Endodermal cell (in vitro differentiated cells): Measurements from ENCODE around the gene ABCD1. TPM values are rescaled to one million over a fixed set of nuclear protein-coding genes. Genes with fewer than 3 reads are reported as not detected.
A peak's percentile ranks its signal among the peaks of the same experiment; 100 is the strongest.

Experiments used
- DNase-seq: peaks from one replicate; pipeline ENCODE4 v3.0.0-alpha.2; 2017
- H3K27ac ChIP-seq: 2 replicates; pipeline ENCODE4 v1.5.1; 2013; ENCODE audit warnings: mild to moderate bottlenecking, low read depth, low read length, moderate library complexity
- H3K27me3 ChIP-seq: 2 replicates; pipeline ENCODE4 v1.6.1; 2013; ENCODE audit warnings: mild to moderate bottlenecking, low read length, moderate library complexity; ENCODE audit not compliant: insufficient read depth, control insufficient read depth, poor library complexity, severe bottlenecking
- H3K36me3 ChIP-seq: 2 replicates; pipeline ENCODE4 v1.7.0; 2013; ENCODE audit warnings: mild to moderate bottlenecking, low read length, moderate library complexity; ENCODE audit not compliant: control insufficient read depth, insufficient read depth
- H3K4me1 ChIP-seq: one replicate; pipeline ENCODE4 v1.7.0; 2013; ENCODE audit warnings: low read length; ENCODE audit not compliant: control insufficient read depth, insufficient read depth
- H3K4me3 ChIP-seq: 2 replicates; pipeline ENCODE4 v1.5.1; 2013; ENCODE audit warnings: mild to moderate bottlenecking, low read length, moderate library complexity
- H3K9ac ChIP-seq: 2 replicates; pipeline ENCODE4 v1.6.1; 2013; ENCODE audit warnings: mild to moderate bottlenecking, low read length, moderate library complexity; ENCODE audit not compliant: poor library complexity, severe bottlenecking; ENCODE audit errors: extremely low read depth
- H3K9me3 ChIP-seq: 2 replicates; pipeline ENCODE4 v1.6.1; 2013; ENCODE audit warnings: mild to moderate bottlenecking, low read length, moderate library complexity; ENCODE audit not compliant: control insufficient read depth
- H3K27ac Mint-ChIP-seq: 2 replicates; pipeline ENCODE4 v1.8.0; 2020; ENCODE audit warnings: mixed read lengths
- H3K27me3 Mint-ChIP-seq: 2 replicates; pipeline ENCODE4 v1.8.0; 2021; ENCODE audit warnings: mild to moderate bottlenecking, mixed read lengths; ENCODE audit not compliant: insufficient read depth
- H3K36me3 Mint-ChIP-seq: 2 replicates; pipeline ENCODE4 v1.8.0; 2020; ENCODE audit warnings: low read depth, mixed read lengths
- H3K4me1 Mint-ChIP-seq: 2 replicates; pipeline ENCODE4 v1.8.0; 2020; ENCODE audit warnings: mixed read lengths
- H3K4me3 Mint-ChIP-seq: 2 replicates; pipeline ENCODE4 v1.8.0; 2020; ENCODE audit warnings: mild to moderate bottlenecking, moderate library complexity, mixed read lengths
- H3K9me3 Mint-ChIP-seq: 2 replicates; pipeline ENCODE4 v1.8.0; 2020; ENCODE audit warnings: mild to moderate bottlenecking, mixed read lengths
- CTCF ChIP-seq: fragments of 200-600 bp; sonication (generic); conservative IDR thresholded peaks from 2 replicates; pipeline ENCODE4 v1.5.0; 2021; ENCODE audit warnings: antibody characterized with exemption, mild to moderate bottlenecking
- WGBS, 2 experiments: methylation state at CpG; one replicate each; pipeline versions ENCODE4 v1.1.5 to v1.1.7; 2013; ENCODE audit warnings: missing lambda C conversion rate in 2 of 2, mixed read lengths in 1 of 2; ENCODE audit not compliant: insufficient coverage in 1 of 2, insufficient read length in 1 of 2; 5-methylcytosine and 5-hydroxymethylcytosine counted together
- total RNA-seq, 2 donors: library from RNA; stranded (reverse); fragmentation: NEBNext Ultra II Directional in 1 of 2; extraction: Animal tissue kit (Norgen Biotek cat#: 25700) in 1 of 2; gene quantifications; 2 replicates in 1 of 2; 3 replicates in 1 of 2; pipeline ENCODE4 v1.2.1, GENCODE V29; 2021

ABCD1 gene
- total RNA-seq, 2 donors from 2014 or later: 17.9 to 18.2 TPM

DNA sequence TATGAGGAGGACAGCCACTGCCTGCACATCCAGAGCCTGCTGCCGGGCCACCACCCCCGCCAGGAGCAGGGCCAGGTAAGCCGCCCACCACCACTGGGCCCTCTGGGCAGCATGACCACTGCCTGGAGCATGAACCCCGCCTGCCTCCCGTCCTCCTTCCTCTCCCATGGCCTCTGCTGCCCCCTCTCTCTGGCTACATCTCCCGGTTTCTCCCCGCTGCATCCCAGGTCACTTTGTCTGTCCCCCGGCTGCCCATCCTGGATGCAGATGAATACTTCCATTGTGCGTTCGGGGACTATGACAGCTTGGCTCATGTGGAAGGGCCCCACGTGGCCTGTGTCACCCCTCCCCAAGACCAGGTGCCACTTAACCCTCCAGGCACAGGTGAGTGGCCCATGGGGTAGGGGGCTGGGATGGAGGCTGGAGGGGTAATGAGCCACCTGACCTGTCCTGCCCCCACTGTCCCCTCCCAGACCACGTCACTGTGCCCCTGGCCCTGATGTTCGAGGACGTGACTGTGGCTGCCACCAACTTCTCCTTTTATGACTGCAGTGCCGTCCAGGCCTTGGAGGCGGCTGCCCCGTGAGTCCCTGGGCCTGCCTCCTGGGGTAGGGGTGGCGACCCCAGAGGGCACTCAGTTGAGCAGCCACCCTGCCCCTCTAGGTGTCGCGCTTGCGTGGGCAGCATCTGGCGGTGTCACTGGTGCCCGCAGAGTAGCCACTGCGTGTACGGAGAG lies 45.4 kb downstream of the ABCD1 start:
- H3K4me3 Mint-ChIP-seq: no peak overlapping the region
- TF ChIP-seq CTCF: no peak
- Histone ChIP-seq H3K4me1 (no peaks in the 10 kb centered on the region), H3K4me3 (no peak overlapping the region), H3K27me3 (no peaks in the 10 kb centered on the region), H3K9ac (no peak overlapping the region), H3K36me3 (no peaks in the 10 kb centered on the region), H3K27ac (no peak overlapping the region), H3K9me3 (no peaks in the 10 kb centered on the region)
- peaks cover 31% of the 10 kb centered on the region for H3K9me3 Mint-ChIP-seq
- no peaks in the 10 kb centered on the region for H3K36me3 Mint-ChIP-seq
- 80 to 91% methylated on average over 2 to 24 of the region's 25 CpGs for WGBS, 2 experiments
- H3K27me3 Mint-ChIP-seq: no peaks in the 10 kb centered on the region
- H3K27ac Mint-ChIP-seq: no peak overlapping the region
- peak; percentile 36 for DNase-seq
- H3K4me1 Mint-ChIP-seq: no peaks in the 10 kb centered on the region

GRCh38 chrX:153770601-153771414 lies 46.2 kb downstream of the ABCD1 start:
- H3K36me3 ChIP-seq: no peaks in the 10 kb centered on the region
- H3K9me3 ChIP-seq: no peaks in the 10 kb centered on the region
- H3K4me1 Mint-ChIP-seq: no peaks in the 10 kb centered on the region
- no peaks in the 10 kb centered on the region for H3K4me1 ChIP-seq
- peak; percentile 30 for DNase-seq
- no peaks in the 10 kb centered on the region for H3K27me3 Mint-ChIP-seq
- no peaks in the 10 kb centered on the region for H3K27me3 ChIP-seq
- no peak overlapping the region for H3K4me3 ChIP-seq
- no peaks in the 10 kb centered on the region for H3K36me3 Mint-ChIP-seq
- 94 to 100% methylated on average over 1 to 18 of the region's 18 CpGs for WGBS, 2 experiments
- H3K9ac ChIP-seq: no peak overlapping the region
- no peak for TF ChIP-seq CTCF
- peaks cover 35% of the 10 kb centered on the region for H3K9me3 Mint-ChIP-seq
- H3K27ac Mint-ChIP-seq: no peak overlapping the region
- no peak overlapping the region for H3K4me3 Mint-ChIP-seq
- no peak overlapping the region for H3K27ac ChIP-seq

DNA sequence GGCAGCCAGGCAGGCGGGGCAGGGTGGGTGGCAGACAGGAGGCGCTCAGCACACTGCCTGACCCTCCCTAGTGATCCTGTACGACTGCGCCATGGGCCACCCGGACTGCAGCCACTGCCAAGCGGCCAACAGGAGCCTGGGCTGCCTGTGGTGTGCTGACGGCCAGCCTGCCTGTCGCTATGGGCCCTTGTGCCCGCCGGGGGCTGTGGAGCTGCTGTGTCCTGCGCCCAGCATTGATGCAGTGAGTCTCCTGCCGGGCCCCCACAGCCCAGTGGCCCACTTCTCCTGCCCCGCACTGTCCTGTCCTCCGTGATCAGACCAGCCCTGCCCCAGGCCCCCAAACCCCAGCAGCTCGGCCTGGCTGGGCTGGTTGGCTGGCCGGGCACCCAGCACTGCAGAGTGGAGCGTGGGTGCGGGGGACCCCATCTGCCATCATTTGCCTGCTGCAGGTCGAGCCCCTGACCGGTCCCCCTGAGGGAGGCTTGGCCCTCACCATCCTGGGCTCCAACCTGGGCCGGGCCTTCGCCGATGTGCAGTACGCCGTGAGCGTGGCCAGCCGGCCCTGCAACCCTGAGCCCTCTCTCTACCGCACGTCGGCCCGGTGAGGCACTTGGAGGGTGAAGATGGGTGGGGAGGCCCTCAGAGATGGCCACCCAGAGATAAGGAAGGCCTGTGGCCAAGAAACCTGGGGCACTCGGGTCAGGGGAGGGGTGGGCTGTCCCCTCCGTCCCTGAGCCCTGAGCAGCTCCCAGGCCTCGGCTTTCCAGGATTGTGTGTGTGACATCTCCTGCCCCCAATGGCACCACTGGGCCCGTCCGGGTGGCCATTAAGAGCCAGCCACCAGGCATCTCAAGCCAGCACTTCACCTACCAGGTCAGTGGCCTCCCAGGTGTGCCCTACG lies 47.0 kb downstream of the ABCD1 start:
- Histone ChIP-seq H3K27me3 (no peaks in the 10 kb centered on the region), H3K9ac (no peak overlapping the region), H3K4me3 (no peak overlapping the region), H3K4me1 (no peaks in the 10 kb centered on the region), H3K36me3 (no peaks in the 10 kb centered on the region), H3K27ac (no peak overlapping the region), H3K9me3 (no peaks in the 10 kb centered on the region)
- peak; percentile 28 for DNase-seq
- WGBS, 2 experiments: 90 to 93% methylated on average over 5 to 37 of the region's 37 CpGs
- H3K27ac Mint-ChIP-seq: no peak overlapping the region
- no peaks in the 10 kb centered on the region for H3K36me3 Mint-ChIP-seq
- H3K9me3 Mint-ChIP-seq: peaks cover 33% of the 10 kb centered on the region
- H3K4me1 Mint-ChIP-seq: no peaks in the 10 kb centered on the region
- TF ChIP-seq CTCF: no peak
- H3K27me3 Mint-ChIP-seq: no peaks in the 10 kb centered on the region
- H3K4me3 Mint-ChIP-seq: no peak overlapping the region
